Calu3 (cell line): ENCODE measurements around the gene RNF227. TPM values are rescaled to one million over a fixed set of nuclear protein-coding genes. Genes with fewer than 3 reads are reported as not detected.

Experiments
- BruUV-seq: library from RNA; stranded (reverse); fragments of 400-500 nt; replicated peaks from 2 replicates; lab custom pipeline; 2021; lab: Mats Ljungman, UMichigan
- CTCF ChIA-PET: fragments of 300-600 bp; sonication (Branson Sonifier 250); formaldehyde crosslinking; loops from one replicate; lab custom pipeline; 2022; ENCODE audit warnings: antibody characterized with exemption; lab: Charles Lee
- DNase-seq: peaks from one replicate; pipeline ENCODE4 v3.0.0; 2022
- H3K27ac Mint-ChIP-seq: one replicate; pipeline ENCODE4 v1.8.0; 2022; ENCODE audit warnings: mixed read lengths; ENCODE audit not compliant: unreplicated experiment
- H3K27me3 Mint-ChIP-seq: one replicate; pipeline ENCODE4 v1.8.0; 2022; ENCODE audit warnings: mixed read lengths; ENCODE audit not compliant: unreplicated experiment
- H3K36me3 Mint-ChIP-seq: one replicate; pipeline ENCODE4 v1.8.0; 2022; ENCODE audit warnings: mild to moderate bottlenecking, moderate library complexity, mixed read lengths; ENCODE audit not compliant: insufficient read depth, unreplicated experiment
- H3K4me1 Mint-ChIP-seq: one replicate; pipeline ENCODE4 v1.8.0; 2022; ENCODE audit warnings: mild to moderate bottlenecking, low read depth, mixed read lengths; ENCODE audit not compliant: unreplicated experiment
- H3K4me3 Mint-ChIP-seq: one replicate; pipeline ENCODE4 v1.8.0; 2022; ENCODE audit warnings: mild to moderate bottlenecking, low read depth, moderate library complexity, mixed read lengths; ENCODE audit not compliant: unreplicated experiment
- H3K9me3 Mint-ChIP-seq: one replicate; pipeline ENCODE4 v1.8.0; 2022; ENCODE audit warnings: low read depth, mixed read lengths; ENCODE audit not compliant: unreplicated experiment
- CTCF ChIP-seq: fragments of 200-600 bp; IDR thresholded peaks from one replicate; pipeline ENCODE4 v1.8.0; 2022; ENCODE audit warnings: antibody characterized with exemption; ENCODE audit not compliant: unreplicated experiment
- intact Hi-C: fragments of 100-400 bp; cut with micrococcal nuclease; formaldehyde crosslinking; loops from one replicate; pipeline ENCODE4 v1.10.0; 2022; ENCODE audit not compliant: unreplicated experiment
- total RNA-seq: library from RNA; stranded (reverse); gene quantifications from 2 replicates; pipeline ENCODE4 v1.2.3, GENCODE V29; 2022

The RNF227 gene
- total RNA-seq, 1 experiment from 2014 or later: 2.0 TPM

- H3K27me3 Mint-ChIP-seq: no peaks in the 10 kb centered on the region
- no TSS peak for BruUV-seq
Measured at GRCh38 chr17:7935859-7936258, 19.8 kb upstream of the RNF227 start.

GRCh38 chr17:7932949-7933348 is 16.9 kb upstream of the RNF227 start:
- Mint-ChIP-seq H3K4me1 (peaks cover 20% of the 10 kb centered on the region), H3K27ac (peak overlapping the region; percentile 40), H3K36me3 (peaks cover 51% of the 10 kb centered on the region), H3K27me3 (no peaks in the 10 kb centered on the region), H3K9me3 (no peaks in the 10 kb centered on the region), H3K4me3 (peak overlapping the region; percentile 91)
- TF ChIP-seq CTCF: no peak
- BruUV-seq: no TSS peak
- intact Hi-C loops: loop anchor here (10.0 kb wide), 1 partner anchor 48 kb away; the partner anchor contains the start of gene CHD3
- CTCF ChIA-PET: interaction anchor here (0.6 to 2.6 kb wide), 4 partner anchors 56 to 232 kb away, joined by 3 to 16 read pairs (median 4); no protein-coding TSS in a partner anchor
- peak; percentile 22 for DNase-seq

More at GRCh38 chr17:7935859-7936258, 19.8 kb upstream of the RNF227 start:
- Mint-ChIP-seq H3K36me3 (peaks cover 47% of the 10 kb centered on the region), H3K4me3 (no peak overlapping the region), H3K27ac (no peak overlapping the region), H3K4me1 (peaks cover 20% of the 10 kb centered on the region), H3K9me3 (no peaks in the 10 kb centered on the region)
- CTCF ChIA-PET: interaction anchor here (0.6 kb wide), 2 partner anchors 16 to 790 kb away, joined by 3 to 9 read pairs; no protein-coding TSS in a partner anchor
- DNase-seq: no peak
- TF ChIP-seq CTCF: no peak
- intact Hi-C loops: loop anchor here (10.0 kb wide), 1 partner anchor 51 kb away; the partner anchor contains the start of gene CHD3

GRCh38 chr17:7932483-7932891 is 16.4 kb upstream of the RNF227 start:
- H3K27ac Mint-ChIP-seq: peak overlapping the region; percentile 85
- CTCF ChIA-PET: interaction anchor here (0.6 to 2.6 kb wide), 4 partner anchors 48 to 112 kb away, joined by 3 to 16 read pairs (median 4); no protein-coding TSS in a partner anchor
- no peaks in the 10 kb centered on the region for H3K9me3 Mint-ChIP-seq
- BruUV-seq: no TSS peak
- intact Hi-C loops: loop anchor here (10.0 kb wide), 1 partner anchor 48 kb away; the partner anchor contains the start of gene CHD3
- peak overlapping the region; percentile 91 for H3K4me3 Mint-ChIP-seq
- DNase-seq: peak; percentile 5
- no peak for TF ChIP-seq CTCF
- H3K27me3 Mint-ChIP-seq: no peaks in the 10 kb centered on the region
- peaks cover 51% of the 10 kb centered on the region for H3K36me3 Mint-ChIP-seq
- peaks cover 20% of the 10 kb centered on the region for H3K4me1 Mint-ChIP-seq

- Mint-ChIP-seq H3K27ac (peak within 1 kb of the TSS; percentile 85), H3K4me1 (peaks cover 20% of the 10 kb centered on the region), H3K27me3 (no peaks in the 10 kb centered on the region), H3K4me3 (peak within 1 kb of the TSS; percentile 91), H3K36me3 (peaks cover 47% of the 10 kb centered on the region), H3K9me3 (no peaks in the 10 kb centered on the region)
- no TSS peak for BruUV-seq
- CTCF ChIA-PET: interaction anchor here (0.6 to 2.6 kb wide), 6 partner anchors 48 to 187 kb away, joined by 3 to 16 read pairs (median 3); no protein-coding TSS in a partner anchor
- TF ChIP-seq CTCF: no peak
- intact Hi-C loops: loop anchor here (10.0 kb wide), 1 partner anchor 47 kb away; the partner anchor contains the start of gene CHD3
- peak; percentile 96 for DNase-seq
Measured at GRCh38 chr17:7931709-7932482, 15.8 kb upstream of the RNF227 start, which contains the start of the genes CNTROB and TRAPPC1. CNTROB (plus strand) TSS chr17:7932206; CDS start chr17:7933080, 874 bp downstream. TRAPPC1 (minus strand) TSS chr17:7931946; CDS start chr17:7931829, 117 bp downstream.
